HEK293 (cell line): ENCODE data around the gene ZNG1F.
"Not testable (repeated sequence)": the region's sequence is repeated elsewhere in the genome, so short reads cannot be mapped to it uniquely, and the experiment has no call there.

Experiments
- SCRT2 ChIP-seq: fragments of 450-650 bp; formaldehyde crosslinking; IDR thresholded peaks from 2 replicates; pipeline ENCODE4 v1.5.1; 2016; ENCODE audit warnings: missing biosample characterization, missing genetic modification characterization
- SP2 ChIP-seq: fragments of 450-650 bp; formaldehyde crosslinking; IDR thresholded peaks from 2 replicates; pipeline ENCODE4 v1.5.1; 2016; ENCODE audit warnings: missing biosample characterization, missing genetic modification characterization
- YY1 ChIP-seq: fragments of 450-650 bp; formaldehyde crosslinking; IDR thresholded peaks from 2 replicates; pipeline ENCODE4 v1.5.1; 2018; ENCODE audit warnings: missing biosample characterization, missing genetic modification characterization
- ZFP37 ChIP-seq: fragments of 450-650 bp; formaldehyde crosslinking; IDR thresholded peaks from 2 replicates; pipeline ENCODE4 v1.5.1; 2016; ENCODE audit warnings: missing biosample characterization, missing genetic modification characterization
- ZNF114 ChIP-seq: fragments of 450-650 bp; formaldehyde crosslinking; IDR thresholded peaks from 2 replicates; pipeline ENCODE4 v1.5.0; 2017; ENCODE audit warnings: missing biosample characterization, missing genetic modification characterization
- ZNF274 ChIP-seq, 2 experiments: fragments of 200-500 bp in 1 of 2; fragments of 450-650 bp in 1 of 2; sonication (Bioruptor generic) in 1 of 2; formaldehyde crosslinking in 1 of 2; IDR thresholded peaks; 2 replicates each; pipeline versions ENCODE4 v1.5.1 to v1.6.1; 2014 to 2016; ENCODE audit warnings: borderline replicate concordance in 1 of 2, inconsistent platforms in 1 of 2, low read length in 1 of 2, missing biosample characterization in 1 of 2, missing genetic modification characterization in 1 of 2
- ZNF701 ChIP-seq: fragments of 450-650 bp; formaldehyde crosslinking; IDR thresholded peaks from 2 replicates; pipeline ENCODE4 v1.5.1; 2016; ENCODE audit warnings: missing biosample characterization, missing genetic modification characterization
- ZNF747 ChIP-seq: fragments of 450-650 bp; formaldehyde crosslinking; IDR thresholded peaks from 2 replicates; pipeline ENCODE4 v1.5.1; 2016; ENCODE audit warnings: missing biosample characterization, missing genetic modification characterization
- TF ChIP-seq, protein P1 (sequence below): sonication (generic); formaldehyde crosslinking; IDR thresholded peaks from 2 replicates; pipeline ENCODE4 v1.8.1; 2022; ENCODE audit warnings: mild to moderate bottlenecking, moderate library complexity, missing genetic modification reagents
- TF ChIP-seq, protein P2 (sequence below): fragments of 450-650 bp; formaldehyde crosslinking; IDR thresholded peaks from 2 replicates; pipeline ENCODE4 v1.5.1; 2016; ENCODE audit warnings: missing biosample characterization, missing genetic modification characterization

DNA sequence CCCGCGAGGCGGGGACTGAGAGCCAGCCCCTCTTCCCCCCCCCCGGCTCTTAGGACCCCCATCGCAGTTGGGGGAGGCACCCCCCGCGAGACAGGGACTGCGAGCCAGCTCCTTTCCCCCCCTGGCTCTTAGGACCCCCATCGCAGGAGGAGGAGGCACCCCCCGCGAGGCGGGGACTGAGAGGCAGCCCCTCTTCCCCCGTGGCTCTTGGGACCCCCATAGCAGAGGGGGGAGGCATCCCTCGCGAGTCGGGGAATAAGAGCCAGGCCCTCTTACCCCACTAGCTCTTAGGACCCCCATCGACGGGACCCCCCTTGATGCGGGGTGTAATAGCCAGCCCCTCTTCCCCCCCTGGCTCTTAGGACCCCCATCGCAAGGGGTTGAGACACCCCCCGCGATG is 80.3 kb downstream of the ZNG1F start:
- not testable (repeated sequence) for TF ChIP-seq ZNF274 (IDR thresholded peaks at IDR 0.05; ENCODE audit: low read length); ZNF274 (tag by site-specific recombination; IDR thresholded peaks at IDR 0.05; ENCODE audit: borderline replicate concordance); ZNF701; YY1 (tag by site-specific recombination); SP2 (tag by site-specific recombination); ZFP37 (tag by site-specific recombination); ZNF114 (tag by site-specific recombination); ZNF747 (tag by site-specific recombination); SCRT2 (tag by site-specific recombination)
- TF ChIP-seq, protein P1, sequence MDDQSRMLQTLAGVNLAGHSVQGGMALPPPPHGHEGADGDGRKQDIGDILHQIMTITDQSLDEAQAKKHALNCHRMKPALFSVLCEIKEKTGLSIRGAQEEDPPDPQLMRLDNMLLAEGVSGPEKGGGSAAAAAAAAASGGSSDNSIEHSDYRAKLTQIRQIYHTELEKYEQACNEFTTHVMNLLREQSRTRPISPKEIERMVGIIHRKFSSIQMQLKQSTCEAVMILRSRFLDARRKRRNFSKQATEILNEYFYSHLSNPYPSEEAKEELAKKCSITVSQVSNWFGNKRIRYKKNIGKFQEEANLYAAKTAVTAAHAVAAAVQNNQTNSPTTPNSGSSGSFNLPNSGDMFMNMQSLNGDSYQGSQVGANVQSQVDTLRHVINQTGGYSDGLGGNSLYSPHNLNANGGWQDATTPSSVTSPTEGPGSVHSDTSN (CRISPR knock-in tag), result not testable (repeated sequence)
- TF ChIP-seq, protein P2, sequence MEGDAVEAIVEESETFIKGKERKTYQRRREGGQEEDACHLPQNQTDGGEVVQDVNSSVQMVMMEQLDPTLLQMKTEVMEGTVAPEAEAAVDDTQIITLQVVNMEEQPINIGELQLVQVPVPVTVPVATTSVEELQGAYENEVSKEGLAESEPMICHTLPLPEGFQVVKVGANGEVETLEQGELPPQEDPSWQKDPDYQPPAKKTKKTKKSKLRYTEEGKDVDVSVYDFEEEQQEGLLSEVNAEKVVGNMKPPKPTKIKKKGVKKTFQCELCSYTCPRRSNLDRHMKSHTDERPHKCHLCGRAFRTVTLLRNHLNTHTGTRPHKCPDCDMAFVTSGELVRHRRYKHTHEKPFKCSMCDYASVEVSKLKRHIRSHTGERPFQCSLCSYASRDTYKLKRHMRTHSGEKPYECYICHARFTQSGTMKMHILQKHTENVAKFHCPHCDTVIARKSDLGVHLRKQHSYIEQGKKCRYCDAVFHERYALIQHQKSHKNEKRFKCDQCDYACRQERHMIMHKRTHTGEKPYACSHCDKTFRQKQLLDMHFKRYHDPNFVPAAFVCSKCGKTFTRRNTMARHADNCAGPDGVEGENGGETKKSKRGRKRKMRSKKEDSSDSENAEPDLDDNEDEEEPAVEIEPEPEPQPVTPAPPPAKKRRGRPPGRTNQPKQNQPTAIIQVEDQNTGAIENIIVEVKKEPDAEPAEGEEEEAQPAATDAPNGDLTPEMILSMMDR (tag by site-specific recombination), result not testable (repeated sequence)
